ENCODE measurements around the gene IRAK3. TPM values are rescaled to one million over a fixed set of nuclear protein-coding genes. Genes with fewer than 3 reads are reported as not detected.
"Not testable (repeated sequence)": the region's sequence is repeated elsewhere in the genome, so short reads cannot be mapped to it uniquely, and the experiment has no call there.

IRAK3 gene
- polyA plus RNA-seq, 1 donor from 2014 or later, result not detected

DNA sequence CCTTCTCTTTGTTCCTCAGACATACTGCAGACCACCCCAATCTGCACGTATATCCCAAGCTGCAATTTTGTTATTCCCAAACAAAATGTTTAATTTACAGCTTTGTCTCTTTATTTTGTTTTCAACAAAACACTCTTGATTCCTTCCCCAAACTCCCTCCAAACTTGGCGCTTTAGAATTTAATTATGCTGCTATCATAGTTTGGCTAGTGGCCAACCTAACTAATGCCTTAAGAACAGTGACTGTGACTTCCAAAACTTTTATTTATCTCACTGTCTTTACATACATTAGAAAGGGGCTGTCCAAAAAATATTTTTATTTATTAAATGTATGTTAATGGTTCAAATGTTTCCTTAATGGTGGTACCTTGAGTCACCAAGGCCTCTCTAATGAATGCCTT is 26.3 kb upstream of the IRAK3 start:
- H3K4me3 Mint-ChIP-seq, result peak overlapping the region in 1 of 4 donors; percentile 51
- H3K9me3 Mint-ChIP-seq, result no peaks in the 10 kb centered on the region
- peak overlapping the region in 1 of 3 donors; percentile 64 for H3K27ac Mint-ChIP-seq
- peaks cover 35 to 56% (median 43%) of the 10 kb centered on the region in 3 donors for H3K4me1 Mint-ChIP-seq
- peaks cover 10% of the 10 kb centered on the region for H3K36me3 Mint-ChIP-seq
- H3K27me3 Mint-ChIP-seq, result no peaks in the 10 kb centered on the region

DNA sequence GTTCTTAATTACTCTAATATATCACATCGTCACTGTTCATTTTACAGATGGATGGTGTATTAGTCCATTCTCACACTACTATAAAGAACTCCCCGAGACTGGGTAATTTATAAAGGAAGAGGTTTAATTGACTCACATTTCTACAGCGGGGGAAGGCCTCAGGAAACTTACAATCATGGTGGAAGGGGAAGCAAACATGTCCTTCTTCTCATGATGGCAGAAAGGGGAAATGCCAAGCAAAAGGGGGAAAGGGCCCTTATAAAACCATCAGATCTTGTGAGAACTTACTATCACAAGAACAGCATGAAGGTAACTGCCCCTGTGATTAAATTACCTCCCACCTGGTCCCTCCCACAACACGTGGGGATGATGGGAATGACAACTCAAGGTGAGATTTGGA is 25.7 kb upstream of the IRAK3 start:
- Mint-ChIP-seq H3K27ac (peak overlapping the region in 1 of 3 donors; percentile 64), H3K4me3 (peak overlapping the region in 2 of 4 donors; percentile 27 to 49), H3K27me3 (no peaks in the 10 kb centered on the region), H3K9me3 (no peaks in the 10 kb centered on the region), H3K4me1 (peaks cover 40 to 57% (median 46%) of the 10 kb centered on the region in 3 donors), H3K36me3 (peaks cover 12% of the 10 kb centered on the region)

DNA sequence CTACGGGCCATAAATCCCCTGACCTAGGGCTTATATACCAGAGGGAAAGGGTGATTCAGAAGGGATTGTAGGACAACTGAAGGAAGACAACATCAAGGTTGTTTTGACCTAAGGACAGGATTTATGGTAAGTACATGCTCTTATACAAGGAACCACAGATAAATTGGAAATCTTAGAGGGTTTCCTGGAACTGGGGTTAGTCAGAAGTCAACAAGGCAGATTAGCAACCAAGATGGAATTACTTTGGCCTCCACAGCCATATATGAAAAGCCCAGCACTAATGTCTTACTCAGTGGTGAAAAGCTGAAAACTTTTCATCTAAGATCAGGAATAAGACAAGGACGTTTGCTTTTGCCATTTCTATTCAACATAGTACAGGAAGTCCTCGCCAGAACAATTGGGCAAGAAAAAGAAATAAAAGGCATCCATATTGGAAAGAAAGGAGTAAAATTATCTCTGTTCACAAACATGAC is 24.6 kb upstream of the IRAK3 start:
- peak overlapping the region in 1 of 3 donors; percentile 1 for H3K27ac Mint-ChIP-seq
- no peak overlapping the region for H3K4me3 Mint-ChIP-seq
- peaks cover 44 to 64% (median 47%) of the 10 kb centered on the region in 3 donors for H3K4me1 Mint-ChIP-seq
- H3K36me3 Mint-ChIP-seq, result peaks cover 15% of the 10 kb centered on the region
- H3K9me3 Mint-ChIP-seq, result no peaks in the 10 kb centered on the region
- H3K27me3 Mint-ChIP-seq, result no peaks in the 10 kb centered on the region

DNA sequence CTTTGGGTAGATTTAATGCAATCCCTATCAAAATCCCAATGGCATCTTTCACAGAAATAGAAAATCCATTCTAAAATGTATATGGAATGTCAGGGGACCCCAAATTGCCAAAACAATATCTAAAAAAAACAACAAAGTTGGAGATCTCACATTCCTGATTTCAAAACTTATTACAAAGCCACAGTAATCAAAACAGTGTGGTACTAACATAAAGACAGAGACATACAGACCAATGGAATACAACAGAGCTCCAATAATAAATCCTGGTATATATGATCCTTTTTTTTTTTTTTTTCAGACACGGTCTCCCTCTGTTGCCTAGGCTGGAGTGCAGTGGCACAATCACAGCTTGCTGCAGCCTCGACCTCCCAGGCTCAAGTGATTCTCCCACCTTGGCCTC is 23.9 kb upstream of the IRAK3 start:
- no peaks in the 10 kb centered on the region for H3K9me3 Mint-ChIP-seq
- H3K27ac Mint-ChIP-seq, result no peak overlapping the region
- peaks cover 44 to 57% (median 47%) of the 10 kb centered on the region in 3 donors for H3K4me1 Mint-ChIP-seq
- no peak overlapping the region for H3K4me3 Mint-ChIP-seq
- H3K27me3 Mint-ChIP-seq, result no peaks in the 10 kb centered on the region
- H3K36me3 Mint-ChIP-seq, result peaks cover 15% of the 10 kb centered on the region

DNA sequence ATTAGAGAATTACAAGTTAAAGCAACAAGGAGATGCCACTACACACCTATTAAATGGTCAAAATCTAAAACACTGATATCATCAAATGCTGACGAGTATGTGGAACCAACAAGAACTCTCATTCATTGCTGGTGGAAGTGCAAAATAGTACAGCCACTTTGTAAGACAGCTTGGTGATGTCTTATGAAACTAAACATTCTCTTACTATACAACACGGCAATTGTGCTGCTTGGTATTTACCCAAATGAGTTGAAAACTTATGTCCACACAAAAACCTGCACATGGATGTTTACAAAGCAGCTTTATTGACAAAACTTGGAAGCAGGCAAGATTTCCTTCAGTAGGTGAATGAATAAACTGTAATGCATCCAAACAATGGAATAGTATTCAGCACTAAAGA is 22.5 kb upstream of the IRAK3 start:
- H3K9me3 Mint-ChIP-seq, result no peaks in the 10 kb centered on the region
- peaks cover 44 to 59% (median 47%) of the 10 kb centered on the region in 3 donors for H3K4me1 Mint-ChIP-seq
- no peaks in the 10 kb centered on the region for H3K27me3 Mint-ChIP-seq
- H3K4me3 Mint-ChIP-seq, result peak overlapping the region in 1 of 4 donors; percentile 62
- no peak overlapping the region for H3K27ac Mint-ChIP-seq
- peaks cover 13% of the 10 kb centered on the region for H3K36me3 Mint-ChIP-seq

DNA sequence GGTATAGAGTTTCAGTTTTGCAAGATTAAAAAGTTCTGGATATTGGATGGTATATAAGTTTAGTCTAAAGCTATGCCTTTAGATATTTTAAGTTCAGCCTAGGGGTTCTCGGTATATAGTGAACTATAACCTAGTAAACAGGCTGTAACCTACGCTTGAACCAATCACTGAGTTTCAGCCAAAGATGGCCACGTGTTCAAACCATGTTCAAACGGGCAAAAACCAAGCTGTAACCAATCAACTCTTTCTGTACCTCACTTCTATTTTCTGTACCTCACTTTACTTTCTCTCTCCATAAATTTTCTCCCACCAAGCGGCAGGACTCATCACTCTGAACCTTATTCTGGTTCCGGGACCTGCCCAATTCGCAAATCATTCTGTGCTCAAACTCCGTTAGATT is 20.6 kb upstream of the IRAK3 start:
- Mint-ChIP-seq H3K27me3 (no peaks in the 10 kb centered on the region), H3K9me3 (no peaks in the 10 kb centered on the region), H3K36me3 (peaks cover 13% of the 10 kb centered on the region), H3K27ac (peak overlapping the region; percentile 69 to 100 (median 99)), H3K4me1 (peaks cover 31 to 46% (median 40%) of the 10 kb centered on the region in 3 donors), H3K4me3 (peak overlapping the region; percentile 62 to 98 (median 82))

DNA sequence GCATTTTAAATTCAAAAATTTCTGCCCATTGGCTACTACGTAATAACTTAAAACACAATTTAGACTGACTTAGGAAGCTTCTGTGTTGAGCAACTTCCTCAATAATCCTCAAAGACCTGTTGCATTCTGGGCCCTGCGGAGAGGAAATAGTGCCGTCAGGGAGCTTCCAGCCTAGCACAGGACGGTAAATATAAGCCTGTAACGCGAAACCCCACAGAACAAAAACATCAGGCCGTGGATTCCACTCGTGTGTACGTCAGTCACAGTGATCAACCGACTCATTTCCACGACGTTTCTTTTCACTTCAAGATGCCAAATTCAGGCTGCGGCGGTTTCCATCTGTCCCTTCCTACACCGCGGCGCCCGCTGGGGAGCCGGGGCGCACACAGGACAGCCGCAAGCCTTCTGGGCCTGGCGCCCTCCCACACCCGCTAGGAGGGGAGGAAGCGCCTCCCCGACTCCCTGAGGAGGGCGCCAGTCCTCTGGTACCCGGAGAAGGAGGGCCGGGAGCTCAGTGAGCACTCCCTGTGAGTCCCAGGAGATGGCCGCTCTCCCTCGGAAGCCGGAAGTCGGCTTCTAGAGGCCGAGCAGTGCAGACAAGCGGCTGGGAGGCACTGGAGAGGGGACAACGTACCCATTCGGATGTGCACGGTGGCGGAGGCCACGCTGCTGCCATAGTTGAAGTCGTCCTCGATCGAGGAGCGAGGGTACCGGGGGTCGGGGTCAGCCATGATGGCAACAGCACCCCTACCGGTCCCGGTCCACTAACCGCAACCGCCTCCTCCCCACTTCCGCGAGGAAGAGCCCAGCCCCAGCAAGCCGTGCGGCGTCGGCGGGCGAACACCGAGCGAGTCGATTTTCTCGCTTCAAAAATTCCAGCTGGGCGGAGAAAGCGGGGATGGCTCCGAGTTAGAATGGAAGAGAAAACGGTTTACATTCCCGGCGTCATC is 19.5 kb upstream of the IRAK3 start, which contains the start of gene TMBIM4:
Gene TMBIM4, minus strand, starts transcription at position 776 of the 950 bp plus-strand sequence. Its CDS starts 45 bp downstream, at position 731.
- Mint-ChIP-seq H3K27ac (peak within 1 kb of the TSS; percentile 89 to 100 (median 99)), H3K9me3 (no peaks in the 10 kb centered on the region), H3K36me3 (peaks cover 13% of the 10 kb centered on the region), H3K27me3 (no peaks in the 10 kb centered on the region), H3K4me3 (peak within 1 kb of the TSS; percentile 90 to 98 (median 98)), H3K4me1 (peaks cover 26 to 36% (median 34%) of the 10 kb centered on the region in 3 donors)

DNA sequence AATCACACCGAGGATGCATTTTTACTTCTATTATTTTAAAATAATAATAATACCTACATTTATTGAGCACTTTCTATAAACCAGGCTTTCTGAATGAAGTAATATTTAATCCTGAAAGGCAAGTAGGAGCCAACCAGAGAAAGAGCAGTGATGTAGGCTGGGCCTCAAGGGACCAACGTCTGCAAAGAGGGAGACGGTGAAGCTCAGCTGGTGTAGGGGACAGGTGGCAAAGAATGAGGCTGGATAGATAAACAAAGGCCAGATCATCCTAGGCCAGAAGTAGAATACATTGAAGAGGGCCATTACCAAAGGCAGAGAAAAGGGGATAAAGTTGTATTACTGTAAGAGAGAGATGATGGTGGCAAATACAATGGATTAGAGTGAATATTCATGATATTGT is 18.4 kb upstream of the IRAK3 start:
- peaks cover 9% of the 10 kb centered on the region for H3K36me3 Mint-ChIP-seq
- no peaks in the 10 kb centered on the region for H3K9me3 Mint-ChIP-seq
- peaks cover 23 to 28% (median 24%) of the 10 kb centered on the region in 3 donors for H3K4me1 Mint-ChIP-seq
- H3K27ac Mint-ChIP-seq, result peak overlapping the region; percentile 89 to 100 (median 99)
- peaks cover 2% of the 10 kb centered on the region for H3K27me3 Mint-ChIP-seq
- peak overlapping the region; percentile 90 to 98 (median 98) for H3K4me3 Mint-ChIP-seq

DNA sequence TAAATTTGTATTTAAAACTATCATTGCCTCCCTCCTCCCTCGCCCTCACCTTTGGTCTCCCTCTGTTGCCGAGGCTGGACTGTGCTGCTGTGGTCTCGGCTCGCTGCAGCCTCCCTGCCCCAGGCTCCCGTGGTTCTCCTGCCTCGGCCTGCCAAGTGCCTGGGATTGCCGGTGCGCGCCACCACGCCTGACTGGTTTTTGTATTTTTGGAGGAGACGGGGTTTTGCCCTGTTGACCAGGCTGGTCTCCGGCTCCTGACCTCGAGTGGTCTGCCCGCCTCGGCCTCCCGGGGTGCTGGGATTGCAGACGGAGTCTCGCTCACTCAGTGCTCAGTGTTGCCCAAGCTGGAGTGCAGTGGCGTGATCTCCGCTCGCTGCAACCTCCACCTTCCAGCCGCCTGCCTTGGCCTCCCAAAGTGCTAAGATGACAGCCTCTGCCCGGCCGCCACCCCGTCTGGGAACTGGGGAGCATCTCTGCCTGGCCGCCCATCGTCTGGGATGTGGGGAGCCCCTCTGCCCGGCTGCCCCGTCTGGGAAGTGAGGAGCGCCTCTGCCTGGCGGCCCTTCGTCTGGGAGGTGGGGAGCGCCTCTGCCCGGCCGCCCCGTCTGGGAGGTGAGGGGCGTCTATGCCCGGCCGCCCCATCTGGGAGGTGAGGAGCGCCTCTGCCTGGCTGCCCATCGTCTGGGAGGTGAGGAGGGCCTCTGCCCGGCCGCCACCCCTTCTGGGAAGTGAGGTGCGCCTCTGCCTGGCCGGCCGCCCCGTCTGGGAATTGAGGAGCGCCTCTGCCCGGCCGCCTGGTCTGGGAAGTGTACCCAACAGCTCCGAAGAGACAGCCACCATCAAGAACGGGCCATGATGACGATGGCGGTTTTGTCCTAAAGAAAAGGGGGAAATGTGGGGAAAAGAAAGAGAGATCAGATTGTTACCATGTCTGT is 14.4 kb upstream of the IRAK3 start:
- H3K27me3 Mint-ChIP-seq, H3K27ac Mint-ChIP-seq, H3K36me3 Mint-ChIP-seq, H3K9me3 Mint-ChIP-seq, H3K4me3 Mint-ChIP-seq, H3K4me1 Mint-ChIP-seq: not testable (repeated sequence)

DNA sequence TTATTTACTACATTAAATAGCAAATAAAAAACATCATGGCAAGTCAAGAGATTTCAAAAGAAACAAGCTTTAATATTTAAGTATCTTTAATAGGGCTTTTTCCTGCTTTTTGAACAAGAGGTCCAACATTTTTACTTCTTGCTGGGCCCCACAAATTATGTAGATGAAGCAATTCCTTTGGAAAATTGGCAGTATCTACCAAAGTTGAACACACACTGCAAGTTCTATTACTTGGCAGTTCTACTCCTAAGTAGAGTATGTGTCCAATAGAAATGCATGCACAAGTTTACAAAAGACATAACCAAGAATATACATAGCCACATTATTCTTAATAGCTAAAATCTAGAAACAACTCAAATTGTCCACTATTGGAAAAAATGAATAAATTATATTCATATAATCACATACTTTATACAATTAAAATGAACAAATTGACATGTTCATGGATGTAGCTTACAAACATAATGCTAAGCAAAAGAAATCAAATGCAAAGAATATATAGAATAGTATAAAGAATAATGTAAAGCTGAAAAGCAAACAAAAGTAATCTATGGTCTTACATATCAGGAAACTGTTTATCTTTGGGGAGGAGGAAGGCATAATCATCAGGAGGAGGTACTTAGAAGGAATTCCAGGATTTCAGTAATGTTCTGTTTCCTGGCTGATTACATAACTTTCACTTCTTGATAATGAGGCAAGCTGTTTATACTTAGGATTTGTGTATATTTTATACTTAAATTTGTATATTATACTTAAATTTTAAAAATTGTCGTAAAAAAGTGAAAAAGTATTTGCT is 12.7 kb upstream of the IRAK3 start:
- Mint-ChIP-seq H3K36me3 (no peaks in the 10 kb centered on the region), H3K27ac (no peak overlapping the region), H3K9me3 (no peaks in the 10 kb centered on the region), H3K4me3 (no peak overlapping the region), H3K4me1 (peaks cover 0 to 3% (median 0%) of the 10 kb centered on the region in 3 donors), H3K27me3 (peaks cover 3% of the 10 kb centered on the region)

DNA sequence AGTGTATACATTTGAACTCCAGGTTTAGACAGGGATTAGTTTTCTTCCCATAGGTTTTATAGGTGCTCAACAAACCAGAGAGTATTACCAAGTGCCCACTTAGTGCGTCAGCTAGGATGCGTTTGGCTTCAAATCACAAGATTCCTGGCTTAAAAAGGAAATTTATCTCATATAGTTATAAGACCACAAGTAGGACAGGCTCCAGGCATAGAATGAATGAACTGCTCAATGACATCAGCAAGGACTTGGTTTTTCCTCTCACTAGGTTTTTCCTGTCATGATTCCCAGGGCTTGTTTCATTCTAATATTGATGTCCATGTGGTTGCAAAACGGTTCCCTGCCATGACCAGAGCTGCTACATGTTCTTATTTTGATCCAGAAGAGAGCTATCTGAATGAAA is 6.1 kb upstream of the IRAK3 start:
- Mint-ChIP-seq H3K4me3 (no peak overlapping the region), H3K9me3 (peaks cover 4 to 10% (median 6%) of the 10 kb centered on the region in 3 donors), H3K27ac (no peak overlapping the region), H3K27me3 (peaks cover 29% of the 10 kb centered on the region), H3K36me3 (no peaks in the 10 kb centered on the region), H3K4me1 (peaks cover 0 to 6% (median 4%) of the 10 kb centered on the region in 3 donors)

DNA sequence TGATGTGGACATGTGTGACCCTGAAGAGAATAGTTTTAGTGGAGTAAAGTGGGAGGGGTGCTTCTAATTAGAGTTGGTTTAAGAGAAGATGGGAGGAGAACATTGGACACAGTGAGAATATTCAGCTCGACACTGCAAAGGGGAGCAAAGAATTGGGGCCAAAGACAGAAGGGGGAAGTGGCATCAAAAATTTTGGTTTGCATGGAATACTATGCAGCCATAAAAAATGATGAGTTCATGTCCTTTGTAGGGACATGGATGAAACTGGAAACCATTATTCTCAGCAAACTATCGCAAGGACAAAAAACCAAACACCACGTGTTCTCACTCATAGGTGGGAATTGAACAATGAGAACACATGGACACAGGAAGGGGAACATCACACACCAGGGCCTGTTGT is 4.2 kb upstream of the IRAK3 start:
- not testable (repeated sequence) for H3K36me3 Mint-ChIP-seq, H3K4me3 Mint-ChIP-seq, H3K9me3 Mint-ChIP-seq
- Mint-ChIP-seq H3K27ac (peak overlapping the region in 2 of 3 donors; percentile 12 to 14), H3K4me1 (peaks cover 0 to 10% (median 8%) of the 10 kb centered on the region in 3 donors), H3K27me3 (peaks cover 39% of the 10 kb centered on the region)

DNA sequence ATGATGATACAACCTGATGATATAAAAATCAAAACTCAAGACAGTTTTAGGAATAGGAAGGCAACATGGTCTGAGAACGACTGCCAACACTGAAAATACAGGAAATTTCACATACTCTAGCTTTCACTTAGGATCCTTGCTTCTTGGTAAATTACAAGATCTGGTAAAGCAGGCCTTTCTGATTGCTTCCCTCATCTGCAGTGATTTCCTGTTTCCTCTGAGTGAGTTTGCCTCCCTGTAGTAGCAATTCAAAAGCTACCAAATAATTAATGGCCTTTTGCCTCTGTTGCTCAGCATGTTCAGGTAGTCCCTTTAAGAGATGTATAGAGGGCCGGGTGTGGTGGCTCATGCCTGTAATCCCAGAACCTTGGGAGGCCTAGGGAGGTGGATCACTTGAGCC is 2.0 kb upstream of the IRAK3 start:
- H3K27ac Mint-ChIP-seq, result peak overlapping the region in 1 of 3 donors; percentile 34
- peaks cover 53% of the 10 kb centered on the region for H3K27me3 Mint-ChIP-seq
- peak overlapping the region in 1 of 4 donors; percentile 61 for H3K4me3 Mint-ChIP-seq

DNA sequence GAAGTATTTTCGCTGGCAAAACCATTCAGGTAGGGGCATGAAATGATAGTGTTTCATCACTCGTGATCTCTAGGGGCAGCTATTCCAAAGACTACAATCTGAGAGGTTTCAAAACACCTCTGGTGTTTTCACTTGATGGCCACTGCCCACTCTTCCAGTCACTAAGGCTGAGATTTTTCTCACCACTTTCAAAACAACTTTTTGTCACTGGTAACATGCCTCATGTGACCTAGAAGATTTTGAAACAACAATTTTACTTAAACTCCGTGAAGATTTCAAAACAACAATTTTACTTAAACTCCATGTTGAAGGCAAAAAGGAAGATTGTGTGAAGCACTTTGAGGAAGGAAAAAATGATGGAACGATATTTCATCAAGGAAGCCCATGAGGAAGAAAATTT is 1.2 kb upstream of the IRAK3 start:
- H3K36me3 Mint-ChIP-seq, result no peaks in the 10 kb centered on the region
- peaks cover 55% of the 10 kb centered on the region for H3K27me3 Mint-ChIP-seq
- H3K27ac Mint-ChIP-seq, result peak overlapping the region in 1 of 3 donors; percentile 7
- peaks cover 0 to 12% (median 8%) of the 10 kb centered on the region in 3 donors for H3K4me1 Mint-ChIP-seq
- peak overlapping the region in 2 of 4 donors; percentile 25 to 41 for H3K4me3 Mint-ChIP-seq
- peaks cover 4 to 10% (median 6%) of the 10 kb centered on the region in 3 donors for H3K9me3 Mint-ChIP-seq

More for the DNA sequence above, 2.0 kb upstream of the IRAK3 start:
- H3K9me3 Mint-ChIP-seq, result peaks cover 4 to 10% (median 6%) of the 10 kb centered on the region in 3 donors
- H3K4me1 Mint-ChIP-seq, result peaks cover 0 to 12% (median 8%) of the 10 kb centered on the region in 3 donors
- H3K36me3 Mint-ChIP-seq, result no peaks in the 10 kb centered on the region

Data from IgD-negative memory B cell (primary cell).